Skeletal muscle cell (primary cell): ENCODE measurements around the gene CYBC1.
A peak's percentile ranks its signal among the peaks of the same experiment; 100 is the strongest.
"Not testable (repeated sequence)": the region's sequence is repeated elsewhere in the genome, so short reads cannot be mapped to it uniquely, and the experiment has no call there.

Experiments
- DNase-seq: peaks from one replicate; pipeline ENCODE4 v3.0.0-alpha.2; 2010; ENCODE audit warnings: low read depth
- H3K4me3 ChIP-seq: 2 replicates; pipeline ENCODE4 v1.5.1; 2011; ENCODE audit warnings: low read depth, mild to moderate bottlenecking, control low read depth, low read length, moderate library complexity

The CYBC1 gene

GRCh38 chr17:82480318-82480717 lies 29.8 kb upstream of the CYBC1 start:
- no peak for DNase-seq

GRCh38 chr17:82479602-82480001 lies 29.1 kb upstream of the CYBC1 start:
- DNase-seq: no peak
- no peak overlapping the region for H3K4me3 ChIP-seq

More at GRCh38 chr17:82480318-82480717, 29.8 kb upstream of the CYBC1 start:
- no peak overlapping the region for H3K4me3 ChIP-seq

GRCh38 chr17:82477934-82478333 lies 27.4 kb upstream of the CYBC1 start:
- DNase-seq: no peak
- no peak overlapping the region for H3K4me3 ChIP-seq

GRCh38 chr17:82475458-82475857 lies 24.9 kb upstream of the CYBC1 start:
- DNase-seq: no peak
- H3K4me3 ChIP-seq: no peak overlapping the region

GRCh38 chr17:82474223-82475010 lies 23.9 kb upstream of the CYBC1 start:
- no peak overlapping the region for H3K4me3 ChIP-seq
- DNase-seq: no peak

GRCh38 chr17:82470065-82470464 lies 19.5 kb upstream of the CYBC1 start:
- DNase-seq: no peak
- H3K4me3 ChIP-seq: no peak overlapping the region

- H3K4me3 ChIP-seq: no peak overlapping the region
- no peak for DNase-seq
Measured at GRCh38 chr17:82468692-82469091, 18.1 kb upstream of the CYBC1 start.

- no peak for DNase-seq
Measured at GRCh38 chr17:82465023-82465603, 14.6 kb upstream of the CYBC1 start.

GRCh38 chr17:82464567-82464929 lies 14.0 kb upstream of the CYBC1 start:
- H3K4me3 ChIP-seq: no peak overlapping the region
- no peak for DNase-seq

More at GRCh38 chr17:82465023-82465603, 14.6 kb upstream of the CYBC1 start:
- H3K4me3 ChIP-seq: no peak overlapping the region

- H3K4me3 ChIP-seq: no peak overlapping the region
- no peak for DNase-seq
Measured at GRCh38 chr17:82463925-82464566, 13.5 kb upstream of the CYBC1 start.

- no peak overlapping the region for H3K4me3 ChIP-seq
- no peak for DNase-seq
Measured at GRCh38 chr17:82463391-82463790, 12.8 kb upstream of the CYBC1 start.

GRCh38 chr17:82461827-82462524 lies 11.4 kb upstream of the CYBC1 start:
- no peak for DNase-seq
- no peak overlapping the region for H3K4me3 ChIP-seq

GRCh38 chr17:82459936-82460335 lies 9.4 kb upstream of the CYBC1 start:
- not testable (repeated sequence) for H3K4me3 ChIP-seq

GRCh38 chr17:82458885-82459424 lies 8.4 kb upstream of the CYBC1 start:
- H3K4me3 ChIP-seq: peak overlapping the region; percentile 72
- DNase-seq: no peak

More at GRCh38 chr17:82459936-82460335, 9.4 kb upstream of the CYBC1 start:
- not testable (repeated sequence) for DNase-seq

- H3K4me3 ChIP-seq: peak within 1 kb of the TSS; percentile 72
- DNase-seq: peak; percentile 97
Measured at GRCh38 chr17:82458179-82458884, 7.8 kb upstream of the CYBC1 start, which contains the start of gene NARF. Gene NARF, plus strand, starts transcription at chr17:82458741. Its CDS starts 63 bp downstream, at chr17:82458804.

GRCh38 chr17:82457929-82458178 lies 7.3 kb upstream of the CYBC1 start:
- no peak for DNase-seq
- peak overlapping the region; percentile 72 for H3K4me3 ChIP-seq

- peak overlapping the region; percentile 72 for H3K4me3 ChIP-seq
- DNase-seq: no peak
Measured at GRCh38 chr17:82457073-82457928, 6.7 kb upstream of the CYBC1 start.

- not testable (repeated sequence) for DNase-seq, H3K4me3 ChIP-seq
Measured at GRCh38 chr17:82453706-82454105, 3.2 kb upstream of the CYBC1 start.
